GM18508 (cell line): ENCODE measurements around the gene SUGCT.

ENCODE experiments used
- ATAC-seq: cut with Tn5 transposase; IDR thresholded peaks from one replicate; pipeline ENCODE4 v1.9.1; 2021; ENCODE audit warnings: moderate number of reproducible peaks; ENCODE audit not compliant: insufficient read depth, unreplicated experiment

The SUGCT gene

DNA sequence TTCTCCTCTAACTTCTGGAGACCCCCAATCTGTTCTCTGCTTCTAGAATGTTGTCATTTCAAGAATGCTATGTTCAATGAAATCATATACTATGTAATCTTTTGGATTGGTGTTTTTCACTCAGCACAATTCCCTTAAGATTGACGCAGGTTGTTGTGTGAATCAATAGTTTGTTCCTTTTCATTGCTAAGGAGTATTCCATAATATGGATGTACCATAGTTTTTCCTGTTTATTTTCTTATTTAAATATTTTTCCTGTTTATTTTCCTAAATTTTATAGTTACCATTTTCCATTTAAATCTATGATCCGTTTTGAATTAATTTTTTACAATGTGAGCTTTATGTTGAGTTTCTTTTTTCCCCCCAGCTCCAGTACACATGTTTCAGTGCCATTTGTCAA, 604.5 kb downstream of the SUGCT start:
- ATAC-seq: no peak

DNA sequence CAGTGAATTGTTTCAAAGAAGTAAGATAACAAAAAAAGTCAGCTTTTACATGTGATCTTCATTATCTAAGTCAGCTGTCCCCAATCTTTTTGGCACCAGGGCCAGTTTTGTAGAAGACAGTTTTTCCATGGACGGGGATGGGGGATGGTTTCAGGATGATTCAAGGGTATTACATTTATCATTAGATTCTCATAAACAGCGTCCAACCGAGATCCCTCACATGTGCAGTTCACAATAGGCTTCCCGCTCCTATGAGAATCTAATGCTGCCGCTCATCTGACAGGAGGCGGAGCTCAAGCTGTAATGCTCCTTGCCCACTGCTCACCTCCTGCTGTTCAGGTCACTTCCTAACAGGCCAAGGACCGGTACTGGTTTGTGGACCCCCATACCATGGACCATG, 607.5 kb downstream of the SUGCT start:
- no peak for ATAC-seq

DNA sequence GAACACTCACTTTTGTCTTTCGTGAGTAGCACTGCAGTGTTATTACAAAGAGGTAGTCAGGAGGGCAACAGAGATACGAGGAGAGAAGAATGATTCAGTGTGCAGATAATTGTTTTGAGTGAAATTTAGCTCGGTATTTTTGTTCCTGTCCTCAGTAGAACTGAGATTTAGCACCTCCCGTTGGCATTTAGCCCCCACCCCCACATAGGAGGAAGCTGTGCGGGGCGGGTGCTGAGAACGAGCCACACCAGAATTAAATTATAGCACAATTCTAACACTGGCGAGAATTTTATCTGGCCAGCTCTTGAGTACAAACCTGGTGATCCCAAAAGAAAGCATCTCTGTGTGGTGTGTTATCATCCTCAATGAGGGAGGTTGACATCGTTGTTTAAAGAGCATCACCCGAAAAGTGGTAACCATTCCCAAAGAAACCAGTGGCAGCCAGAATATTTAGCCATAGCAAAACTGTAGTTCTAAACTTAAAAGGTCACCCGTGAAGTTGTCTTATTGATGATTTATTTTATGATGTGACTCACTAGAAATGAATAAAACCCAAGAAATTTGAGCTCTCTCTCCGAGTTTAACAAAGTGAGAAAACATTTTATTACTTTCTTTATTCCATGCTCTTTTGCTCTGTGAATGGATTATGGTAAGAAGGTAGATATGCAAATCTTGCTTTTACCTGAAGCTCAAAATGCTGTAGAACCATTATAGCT, 612.2 kb downstream of the SUGCT start:
- no peak for ATAC-seq

DNA sequence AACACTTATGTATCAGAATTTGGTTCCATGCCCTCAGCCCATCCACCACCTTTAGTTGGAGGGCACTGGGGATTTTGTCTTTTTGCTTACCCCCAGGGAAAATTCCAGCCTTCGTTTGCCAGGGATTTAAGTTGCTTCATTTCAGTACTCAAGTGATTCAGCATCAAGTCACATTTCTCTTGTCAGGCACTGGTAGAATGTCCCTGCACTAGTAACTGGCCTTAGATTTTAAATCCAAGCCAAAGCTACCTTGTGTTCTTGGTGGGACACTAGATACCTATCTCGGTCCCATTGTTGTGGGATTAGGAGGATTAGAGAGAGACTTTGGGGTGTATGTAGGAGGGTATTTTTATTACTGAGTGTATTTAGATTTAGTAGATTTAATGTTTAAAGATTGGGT, 613.1 kb downstream of the SUGCT start:
- ATAC-seq: no peak

DNA sequence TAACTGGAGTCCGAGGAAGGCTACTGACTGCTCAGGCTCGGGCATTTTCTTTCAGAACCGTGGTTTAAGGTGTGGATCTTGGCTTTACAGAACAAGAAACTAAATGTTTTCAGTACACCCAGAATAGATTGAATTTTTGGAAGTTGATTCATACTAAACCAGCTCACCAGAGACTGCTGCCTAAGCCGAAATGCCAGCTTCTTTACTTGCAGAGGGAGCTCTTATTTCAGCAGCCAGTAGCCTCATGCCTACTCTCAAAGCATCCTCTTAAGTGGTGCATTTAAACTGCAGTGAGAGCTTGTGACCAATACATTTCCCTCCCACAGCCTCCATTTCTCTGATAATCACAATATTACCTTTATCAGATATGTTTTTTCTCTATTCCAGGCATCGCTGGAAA, 615.1 kb downstream of the SUGCT start:
- ATAC-seq: no peak

DNA sequence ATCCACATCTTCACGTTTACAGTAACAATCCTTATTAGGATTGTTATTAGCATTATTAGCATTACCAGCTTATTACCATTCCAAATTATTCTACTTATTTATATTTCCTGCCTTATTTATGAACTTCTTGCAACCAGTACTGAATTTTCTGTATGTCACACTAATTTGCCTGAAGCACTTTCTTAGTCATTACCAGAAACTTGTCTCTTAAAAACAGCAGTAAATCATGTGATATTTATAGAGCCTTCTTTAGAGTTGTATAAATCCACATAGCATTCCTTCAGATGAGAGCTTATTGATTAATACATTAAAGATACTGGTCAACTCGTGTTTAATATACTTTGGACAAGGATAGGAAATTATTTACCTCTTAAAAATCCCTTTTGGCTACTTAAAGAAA, 618.6 kb downstream of the SUGCT start:
- ATAC-seq: no peak

DNA sequence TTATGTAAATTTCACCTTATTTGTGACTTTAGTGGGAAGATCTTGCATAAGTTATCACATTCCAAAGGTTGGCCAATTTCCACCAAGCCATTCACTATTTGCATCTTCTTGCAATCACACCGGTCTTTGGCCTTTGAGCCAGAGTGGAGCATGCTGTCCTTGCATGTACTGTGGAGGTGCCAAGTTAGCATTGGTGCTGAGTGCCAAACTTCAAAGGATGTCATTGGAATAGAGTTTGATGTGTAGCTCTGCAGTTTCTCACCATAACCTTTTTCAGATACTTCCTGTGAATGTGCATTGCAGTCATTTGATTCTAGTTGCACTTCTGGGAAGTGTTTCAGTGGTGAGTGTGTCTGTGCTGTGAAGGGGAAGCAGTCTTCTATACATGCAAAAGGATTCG, 620.6 kb downstream of the SUGCT start:
- ATAC-seq: no peak

DNA sequence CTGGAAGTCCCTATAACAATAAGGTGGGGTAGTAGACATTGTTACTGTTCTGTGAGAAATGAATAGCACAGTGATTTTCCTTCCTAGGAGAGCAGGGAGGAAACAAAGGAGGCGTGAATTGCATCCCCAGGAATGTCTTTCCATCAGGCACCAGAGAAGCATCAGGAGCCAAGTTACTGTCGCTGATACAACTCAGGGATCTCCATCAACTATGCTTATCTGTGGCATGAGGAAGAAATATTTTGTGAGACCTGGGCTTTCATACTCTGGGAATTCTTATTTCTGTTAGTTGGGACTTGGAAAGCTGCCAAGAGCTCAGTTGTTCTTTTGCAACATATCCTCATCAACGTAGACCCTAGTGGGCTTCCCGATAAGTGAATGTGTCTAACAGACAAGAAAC, 622.3 kb downstream of the SUGCT start:
- no peak for ATAC-seq

DNA sequence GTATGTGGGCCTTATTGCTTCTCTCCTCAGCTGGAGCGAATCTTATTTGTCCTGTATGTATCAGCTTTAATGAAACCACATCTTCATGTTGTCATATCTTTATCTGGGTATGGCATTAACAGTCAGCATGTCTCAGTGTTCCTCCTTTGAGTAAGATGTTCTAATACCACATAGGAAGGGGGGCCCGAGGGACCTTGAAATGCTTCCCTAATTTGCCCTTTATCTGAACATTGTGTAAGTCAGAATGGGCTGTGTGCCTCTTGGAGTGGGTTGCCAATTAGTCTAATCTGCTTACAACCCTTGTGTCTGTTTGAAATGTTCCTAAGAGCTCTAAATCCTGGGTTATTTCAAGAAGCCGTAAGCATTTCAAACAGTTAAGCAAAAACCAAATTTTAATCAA, 623.8 kb downstream of the SUGCT start:
- ATAC-seq: no peak

DNA sequence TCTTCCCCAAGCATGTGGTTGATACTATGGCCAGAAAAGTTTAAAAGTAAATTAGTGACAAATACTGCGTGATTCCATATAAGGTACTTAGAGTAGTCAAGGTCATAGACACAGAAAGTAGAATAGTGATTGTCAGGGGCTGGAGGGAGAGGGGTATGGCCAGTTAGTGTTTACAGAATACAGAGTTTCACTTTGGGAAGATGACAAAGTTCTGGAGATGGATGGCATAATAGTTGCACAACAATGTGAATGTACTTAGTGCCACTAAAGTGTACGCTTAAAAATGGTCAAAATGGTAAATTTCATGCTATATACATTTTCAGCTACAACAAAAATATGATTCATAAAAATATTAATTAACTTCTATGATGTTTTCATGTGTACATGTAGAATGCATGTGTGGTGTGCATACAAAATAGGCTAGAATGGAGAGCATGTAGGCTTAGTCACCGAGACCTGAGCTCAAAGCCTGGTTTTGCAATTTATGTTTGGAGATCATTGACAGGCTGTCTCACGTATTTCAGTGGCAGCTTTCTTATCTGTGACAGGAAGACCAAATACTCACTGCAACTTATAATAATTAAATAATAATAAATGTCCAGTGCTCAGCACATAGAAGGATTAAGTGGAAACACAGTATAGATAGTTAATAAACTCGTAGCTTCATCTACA, 625.6 kb downstream of the SUGCT start:
- ATAC-seq: no peak

DNA sequence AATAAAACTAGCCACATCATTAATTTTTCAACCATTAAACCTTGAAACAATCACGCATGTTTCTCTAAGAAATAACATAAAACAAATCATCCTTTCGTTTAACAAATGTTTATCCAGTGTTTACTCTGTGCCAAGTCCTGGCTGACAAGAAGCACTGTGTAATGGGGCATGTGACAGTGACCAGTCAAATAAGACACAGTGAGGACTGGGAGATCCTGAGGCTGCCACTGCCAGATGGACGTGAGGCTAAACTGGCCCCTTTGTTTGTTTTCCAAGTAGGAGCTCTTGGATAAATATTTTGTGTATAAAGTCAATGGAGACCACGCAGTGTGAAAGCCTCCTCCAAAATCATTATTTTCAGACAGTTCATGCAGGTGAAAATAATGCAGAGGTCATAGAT, 626.2 kb downstream of the SUGCT start:
- no peak for ATAC-seq

DNA sequence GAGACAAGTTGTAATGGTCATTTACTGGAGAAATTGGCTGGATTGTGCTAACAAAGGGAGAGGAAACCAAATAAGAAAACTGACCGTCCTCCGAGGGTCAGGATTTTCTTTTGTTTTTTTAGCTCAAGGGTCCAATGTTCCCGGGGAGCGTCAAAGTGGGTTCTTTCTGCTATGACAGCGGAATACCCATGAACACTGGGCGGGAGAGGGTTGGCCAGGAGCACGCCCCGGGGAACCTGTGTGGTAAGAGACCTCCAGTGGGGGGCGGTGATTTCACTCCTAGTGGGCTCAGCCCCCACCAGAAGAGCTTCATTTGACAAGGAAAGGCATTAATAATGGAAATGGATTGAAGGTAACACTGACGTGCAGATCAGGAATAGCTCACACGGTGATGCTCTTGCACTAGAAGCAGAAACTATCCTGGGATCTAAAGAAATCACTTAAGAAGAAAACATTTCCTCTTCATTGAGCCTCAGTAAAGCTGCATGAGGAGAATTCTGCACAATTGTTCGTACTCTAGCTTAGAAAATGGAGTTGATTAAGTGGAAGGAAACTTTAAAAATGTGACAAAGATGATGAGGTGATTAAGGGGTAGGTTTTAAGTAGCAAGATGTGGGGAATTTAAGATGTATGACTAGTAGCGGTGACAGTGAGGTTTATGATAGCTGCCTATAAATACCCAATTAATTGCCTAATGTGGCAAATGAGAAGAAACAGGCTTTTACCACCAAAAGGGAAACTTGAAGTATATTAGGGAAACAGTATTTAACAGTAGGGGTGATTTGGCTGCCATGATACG, 627.2 kb downstream of the SUGCT start:
- no peak for ATAC-seq

DNA sequence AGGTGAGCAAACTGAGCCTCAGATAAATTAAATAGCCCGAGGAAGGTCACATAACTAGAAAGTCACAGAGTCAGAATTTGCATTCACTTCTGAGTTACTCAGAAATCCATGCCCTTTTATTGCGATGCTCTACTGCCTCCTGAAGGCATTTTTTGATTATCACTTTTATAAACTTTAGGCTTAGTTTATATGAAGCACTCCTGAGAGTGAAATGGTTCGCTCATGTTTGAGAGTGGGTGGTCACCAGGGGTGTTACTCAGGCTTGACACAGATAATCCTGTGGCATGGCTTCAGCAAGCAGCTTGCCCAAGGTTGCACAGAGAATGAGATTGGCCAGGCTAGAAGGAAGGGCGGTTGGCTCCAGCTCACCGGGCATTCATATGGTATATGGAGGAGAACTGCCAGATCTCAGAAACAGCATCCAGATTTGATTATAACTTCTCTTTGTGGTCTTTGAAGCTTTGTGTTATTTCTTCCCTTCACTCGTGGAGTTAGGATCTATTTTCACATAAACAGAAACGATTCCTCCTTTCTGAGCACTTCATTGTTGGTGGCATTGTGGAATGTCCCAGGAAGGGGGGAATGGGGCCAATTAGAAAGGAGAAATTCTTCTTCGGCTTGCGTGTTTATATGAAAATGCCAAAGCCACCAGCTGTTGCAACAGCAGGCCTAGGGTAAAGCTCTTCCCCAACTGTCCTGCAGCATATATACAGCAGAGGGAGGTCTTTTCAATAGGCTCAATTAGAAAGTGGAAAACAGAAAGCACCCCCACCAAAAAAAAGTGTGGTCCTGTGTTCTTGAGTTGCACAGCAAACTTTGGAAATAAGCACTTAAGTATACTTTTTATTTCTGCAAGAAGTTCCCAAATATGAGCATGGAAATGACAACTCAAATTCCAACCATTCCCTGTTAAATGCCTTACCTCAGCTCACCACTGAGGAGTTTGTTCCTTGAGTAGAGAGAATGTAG, 628.8 kb downstream of the SUGCT start:
- ATAC-seq: no peak

DNA sequence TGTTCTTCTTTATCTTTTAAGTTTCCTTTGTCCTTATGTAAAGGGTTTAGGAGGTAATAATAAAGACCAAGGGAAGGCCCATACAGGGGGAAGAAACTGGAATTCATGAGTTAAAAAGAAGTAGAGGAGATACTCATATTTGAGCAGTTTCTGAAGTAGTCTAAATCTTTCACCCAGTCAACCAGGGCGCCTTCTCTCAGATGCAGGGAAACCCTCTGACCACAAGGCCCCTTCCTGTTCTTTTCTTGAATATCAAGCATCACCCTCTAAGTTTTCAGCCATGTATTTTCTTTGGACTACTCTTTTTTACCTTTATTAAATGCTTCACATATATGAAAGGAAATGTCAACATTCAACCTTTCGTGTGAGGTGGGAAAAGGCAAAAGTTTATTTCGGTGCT, 630.8 kb downstream of the SUGCT start:
- no peak for ATAC-seq

DNA sequence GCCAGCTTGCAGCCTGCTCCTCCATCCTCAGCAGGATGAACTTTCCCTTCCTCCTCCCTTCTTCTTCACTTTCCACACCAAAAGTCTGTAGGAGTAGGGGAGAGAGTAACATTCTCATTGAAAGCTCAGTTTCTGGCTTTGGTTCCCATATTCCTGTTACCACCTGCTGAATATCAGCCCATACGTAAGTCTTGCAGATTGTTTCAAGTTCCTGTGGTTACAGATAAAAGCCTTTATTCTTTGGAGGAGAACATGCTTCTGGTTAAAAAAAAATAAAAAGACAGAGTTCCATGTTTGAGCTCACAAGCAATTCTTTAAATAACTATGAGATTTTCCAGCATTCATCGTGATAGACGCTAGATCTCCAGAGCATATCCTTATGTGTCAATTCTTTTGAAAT, 637.3 kb downstream of the SUGCT start:
- no peak for ATAC-seq

DNA sequence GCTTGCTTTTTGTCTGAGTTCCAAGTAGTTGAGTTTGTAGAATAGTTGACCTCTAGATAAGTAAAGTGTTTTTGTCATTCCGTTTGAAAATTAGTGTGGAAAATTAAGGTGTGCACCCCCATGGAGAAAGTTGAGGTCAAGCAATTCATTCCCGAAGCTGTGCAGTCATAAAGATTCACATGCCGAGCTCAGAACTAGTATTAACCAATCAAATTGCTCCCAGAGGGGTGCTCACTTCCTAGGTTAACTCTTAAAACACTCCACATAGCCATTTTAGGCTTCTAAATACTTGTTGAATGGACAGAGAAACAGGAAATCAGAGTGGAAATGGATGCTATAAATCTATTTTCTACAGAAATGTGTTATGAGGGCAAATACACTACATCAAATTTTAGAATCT, 638.9 kb downstream of the SUGCT start:
- no peak for ATAC-seq

DNA sequence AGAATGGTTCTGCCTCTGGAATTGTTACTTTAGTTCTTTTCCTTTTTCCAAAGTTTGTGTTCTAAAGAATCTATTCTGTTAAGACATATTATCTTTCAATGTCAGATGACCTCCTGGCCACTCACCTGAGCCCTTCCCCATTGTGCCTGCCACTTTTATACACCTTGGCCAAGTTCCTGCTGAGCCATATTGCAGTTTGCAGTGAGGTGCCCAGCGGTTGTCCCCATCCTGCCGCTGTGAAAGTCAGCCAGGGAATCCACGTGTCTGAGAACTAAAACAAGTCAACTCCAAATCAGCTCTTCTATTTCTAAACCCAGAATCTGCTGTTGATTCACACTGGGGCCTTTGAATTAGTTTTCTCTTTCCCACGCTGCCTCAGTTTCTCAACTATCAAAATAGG, 641.1 kb downstream of the SUGCT start:
- no peak for ATAC-seq

DNA sequence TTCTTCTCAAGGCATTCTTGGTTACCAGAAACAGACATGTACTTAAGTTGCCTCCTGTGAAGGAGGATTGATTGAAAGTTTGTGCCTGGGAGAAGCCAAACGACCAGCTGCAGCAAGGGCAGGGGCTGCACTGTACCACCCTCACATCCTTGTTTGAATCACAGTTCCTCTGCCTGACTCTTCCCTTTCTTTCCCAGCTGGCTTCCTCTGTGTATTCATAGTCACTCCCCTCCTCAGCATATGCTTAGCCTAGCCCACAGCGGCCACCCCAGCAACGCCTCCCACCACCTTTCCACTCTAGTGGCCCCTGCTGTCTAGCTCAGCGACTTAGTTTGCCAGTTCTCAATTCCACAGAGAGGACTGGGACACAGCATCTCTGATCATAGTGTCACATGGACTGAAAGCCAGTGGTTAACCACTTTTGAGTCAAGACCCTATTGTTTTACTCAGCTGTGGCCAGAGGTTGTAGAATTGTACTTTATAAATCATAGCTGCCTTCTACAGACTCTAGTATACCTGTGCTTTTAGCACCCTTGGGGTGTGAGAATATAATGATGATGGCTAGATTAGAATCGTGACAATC, 643.0 kb downstream of the SUGCT start:
- no peak for ATAC-seq

DNA sequence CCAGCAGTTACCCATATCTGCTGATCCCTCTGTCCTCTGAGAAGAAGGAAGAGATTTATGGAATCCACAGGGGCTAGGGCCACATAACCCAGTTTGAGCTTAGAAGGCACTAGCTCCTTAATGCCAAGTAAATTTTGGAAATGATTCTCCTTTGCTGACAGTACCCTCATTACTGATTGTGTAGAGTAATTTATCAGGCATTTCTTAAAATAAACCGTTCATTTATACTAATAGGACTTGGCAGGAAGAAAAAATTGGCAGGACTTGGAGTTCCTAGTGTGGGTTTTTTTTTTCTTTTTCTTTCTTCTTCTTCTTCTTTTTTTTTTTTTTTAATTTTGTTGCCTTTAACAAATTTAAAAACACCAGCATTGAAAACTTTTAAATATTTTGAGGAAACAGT, 645.7 kb downstream of the SUGCT start:
- ATAC-seq: no peak

DNA sequence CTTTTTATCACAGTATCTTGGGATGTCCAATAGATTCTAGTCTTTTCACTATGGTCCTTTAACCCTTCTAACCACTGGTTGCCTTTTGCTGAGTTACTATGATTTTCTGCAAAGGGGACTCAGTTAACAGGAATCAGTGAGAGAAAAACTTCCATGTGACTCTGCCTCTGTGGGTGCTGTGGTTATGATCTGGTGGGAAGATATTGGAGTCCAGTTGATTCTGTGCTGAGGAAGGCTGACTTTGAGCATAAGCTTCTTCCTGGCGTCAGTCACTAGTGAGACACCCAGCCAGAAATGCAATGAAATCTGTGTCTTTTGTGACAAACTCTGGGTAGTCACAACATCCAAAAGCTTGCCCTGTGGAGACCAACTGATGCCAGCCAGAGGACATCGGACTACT, 648.0 kb downstream of the SUGCT start:
- no peak for ATAC-seq
